ENCODE data around the gene GNG12. TPM values are rescaled to one million over a fixed set of nuclear protein-coding genes. Genes with fewer than 3 reads are reported as not detected.

The GNG12 gene
- total and polyA plus RNA-seq, 4 experiments from 2014 or later: not detected

- H3K27me3 ChIP-seq (ENCODE audit: insufficient read depth, low read length): no peaks in the 10 kb centered on the region
- DNase-seq: no peak
- intact Hi-C loops (cut with micrococcal nuclease): no loop called here
Measured at GRCh38 chr1:67784545-67785186, 48.6 kb downstream of the GNG12 start.

GRCh38 chr1:67780637-67781036 is 52.6 kb downstream of the GNG12 start:
- H3K27me3 Mint-ChIP-seq: peaks cover 6% of the 10 kb centered on the region in 2 donors
- H3K36me3 Mint-ChIP-seq: no peaks in the 10 kb centered on the region
- H3K27me3 ChIP-seq (ENCODE audit: insufficient read depth, low read length): no peaks in the 10 kb centered on the region
- H3K9me3 ChIP-seq (ENCODE audit: control insufficient read depth in 1 of 2, low read length in 2 of 2): no peaks in the 10 kb centered on the region
- no peak overlapping the region for H3K27ac Mint-ChIP-seq
- H3K27ac ChIP-seq (ENCODE audit: low read depth, low read length): no peak overlapping the region
- intact Hi-C loops (cut with micrococcal nuclease): no loop called here
- CTCF ChIA-PET (ENCODE audit: partially characterized antibody): no interaction called here
- no peak overlapping the region for H3K4me3 Mint-ChIP-seq
- H3K9me3 Mint-ChIP-seq: peaks cover 0 to 2% (median 0%) of the 10 kb centered on the region in 8 donors
- DNase-seq: no peak
- no peak overlapping the region for H3K4me3 ChIP-seq (ENCODE audit: low read length in 2 of 2)
- POLR2A ChIA-PET (ENCODE audit: partially characterized antibody): no interaction called here
- H3K36me3 ChIP-seq (ENCODE audit: insufficient read depth, low read length): no peaks in the 10 kb centered on the region
- no peaks in the 10 kb centered on the region for H3K4me1 Mint-ChIP-seq
- H3K4me1 ChIP-seq (ENCODE audit: insufficient read depth, low read length): no peaks in the 10 kb centered on the region

More at GRCh38 chr1:67784545-67785186, 48.6 kb downstream of the GNG12 start:
- Histone ChIP-seq H3K36me3 (ENCODE audit: insufficient read depth, low read length) (no peaks in the 10 kb centered on the region), H3K4me1 (ENCODE audit: insufficient read depth, low read length) (no peaks in the 10 kb centered on the region), H3K27ac (ENCODE audit: low read depth, low read length) (no peak overlapping the region), H3K9me3 (ENCODE audit: control insufficient read depth in 1 of 2, low read length in 2 of 2) (no peaks in the 10 kb centered on the region), H3K4me3 (ENCODE audit: low read length in 2 of 2) (no peak overlapping the region)
- Mint-ChIP-seq H3K4me3 (no peak overlapping the region), H3K27ac (no peak overlapping the region), H3K4me1 (no peaks in the 10 kb centered on the region), H3K9me3 (peaks cover 0 to 2% (median 0%) of the 10 kb centered on the region in 8 donors), H3K27me3 (peaks cover 3 to 4% of the 10 kb centered on the region in 2 donors), H3K36me3 (no peaks in the 10 kb centered on the region)
- ChIA-PET CTCF (ENCODE audit: partially characterized antibody) (interaction anchor here (0.6 to 1.2 kb wide), 2 partner anchors 18 to 284 kb away, joined by 3 read pairs; no protein-coding TSS in a partner anchor), POLR2A (ENCODE audit: partially characterized antibody) (no interaction called here)

- no peaks in the 10 kb centered on the region for H3K4me1 Mint-ChIP-seq
- ChIA-PET POLR2A (ENCODE audit: partially characterized antibody) (no interaction called here), CTCF (ENCODE audit: partially characterized antibody) (interaction anchor here (1.4 kb wide), 1 partner anchor 10 kb away, joined by 9 read pairs; no protein-coding TSS in a partner anchor)
- DNase-seq: no peak
- H3K27ac Mint-ChIP-seq: no peak overlapping the region
- no peaks in the 10 kb centered on the region for H3K36me3 Mint-ChIP-seq
- Histone ChIP-seq H3K4me1 (ENCODE audit: insufficient read depth, low read length) (no peaks in the 10 kb centered on the region), H3K9me3 (ENCODE audit: control insufficient read depth in 1 of 2, low read length in 2 of 2) (no peaks in the 10 kb centered on the region), H3K27ac (ENCODE audit: low read depth, low read length) (no peak overlapping the region), H3K4me3 (ENCODE audit: low read length in 2 of 2) (no peak overlapping the region), H3K36me3 (ENCODE audit: insufficient read depth, low read length) (no peaks in the 10 kb centered on the region), H3K27me3 (ENCODE audit: insufficient read depth, low read length) (no peaks in the 10 kb centered on the region)
- no peak overlapping the region for H3K4me3 Mint-ChIP-seq
- intact Hi-C loops (cut with micrococcal nuclease): no loop called here
- H3K9me3 Mint-ChIP-seq: peaks cover 0 to 3% (median 0%) of the 10 kb centered on the region in 8 donors
- peaks cover 14 to 16% of the 10 kb centered on the region in 2 donors for H3K27me3 Mint-ChIP-seq
Measured at GRCh38 chr1:67777440-67777839, 55.8 kb downstream of the GNG12 start.

- no peak for DNase-seq
Measured at GRCh38 chr1:67777016-67777415, 56.3 kb downstream of the GNG12 start.

GRCh38 chr1:67773462-67773861 is 59.8 kb downstream of the GNG12 start:
- POLR2A ChIA-PET (ENCODE audit: partially characterized antibody): no interaction called here
- no peak overlapping the region for H3K27ac ChIP-seq (ENCODE audit: low read depth, low read length)
- peaks cover 13 to 30% of the 10 kb centered on the region in 2 donors for H3K27me3 Mint-ChIP-seq

More at GRCh38 chr1:67777016-67777415, 56.3 kb downstream of the GNG12 start:
- H3K27ac ChIP-seq (ENCODE audit: low read depth, low read length): no peak overlapping the region
- ChIA-PET POLR2A (ENCODE audit: partially characterized antibody) (no interaction called here), CTCF (ENCODE audit: partially characterized antibody) (interaction anchor here (1.4 to 1.9 kb wide), 2 partner anchors 10 to 12 kb away, joined by 9 to 16 read pairs; no protein-coding TSS in a partner anchor)
- Mint-ChIP-seq H3K9me3 (peaks cover 0 to 3% (median 0%) of the 10 kb centered on the region in 8 donors), H3K27ac (no peak overlapping the region), H3K4me1 (no peaks in the 10 kb centered on the region), H3K27me3 (peaks cover 14 to 16% of the 10 kb centered on the region in 2 donors), H3K4me3 (no peak overlapping the region), H3K36me3 (no peaks in the 10 kb centered on the region)
- H3K4me1 ChIP-seq (ENCODE audit: insufficient read depth, low read length): no peaks in the 10 kb centered on the region
- H3K27me3 ChIP-seq (ENCODE audit: insufficient read depth, low read length): no peaks in the 10 kb centered on the region
- no peaks in the 10 kb centered on the region for H3K36me3 ChIP-seq (ENCODE audit: insufficient read depth, low read length)
- intact Hi-C loops (cut with micrococcal nuclease): no loop called here
- H3K4me3 ChIP-seq (ENCODE audit: low read length in 2 of 2): no peak overlapping the region
- no peaks in the 10 kb centered on the region for H3K9me3 ChIP-seq (ENCODE audit: control insufficient read depth in 1 of 2, low read length in 2 of 2)

GRCh38 chr1:67771749-67772148 is 61.5 kb downstream of the GNG12 start:
- peaks cover 6% of the 10 kb centered on the region for H3K27me3 ChIP-seq (ENCODE audit: insufficient read depth, low read length)
- no peak overlapping the region for H3K4me3 ChIP-seq (ENCODE audit: low read length in 2 of 2)
- H3K9me3 ChIP-seq (ENCODE audit: control insufficient read depth in 1 of 2, low read length in 2 of 2): no peaks in the 10 kb centered on the region
- no peaks in the 10 kb centered on the region for H3K36me3 ChIP-seq (ENCODE audit: insufficient read depth, low read length)
- ChIA-PET CTCF (ENCODE audit: partially characterized antibody) (interaction anchor here (1.3 to 3.8 kb wide), 2 partner anchors 11 to 210 kb away, joined by 4 to 21 read pairs; no protein-coding TSS in a partner anchor), POLR2A (ENCODE audit: partially characterized antibody) (no interaction called here)
- intact Hi-C loops (cut with micrococcal nuclease): no loop called here
- Mint-ChIP-seq H3K9me3 (peaks cover 0 to 3% (median 0%) of the 10 kb centered on the region in 8 donors), H3K4me3 (no peak overlapping the region), H3K27ac (no peak overlapping the region), H3K4me1 (peaks cover 0 to 4% (median 0%) of the 10 kb centered on the region in 4 donors), H3K27me3 (peaks cover 13 to 31% of the 10 kb centered on the region in 2 donors), H3K36me3 (no peaks in the 10 kb centered on the region)
- DNase-seq: no peak
- H3K4me1 ChIP-seq (ENCODE audit: insufficient read depth, low read length): no peaks in the 10 kb centered on the region
- H3K27ac ChIP-seq (ENCODE audit: low read depth, low read length): no peak overlapping the region

More at GRCh38 chr1:67773462-67773861, 59.8 kb downstream of the GNG12 start:
- no peaks in the 10 kb centered on the region for H3K4me1 Mint-ChIP-seq
- H3K4me3 Mint-ChIP-seq: no peak overlapping the region
- no peaks in the 10 kb centered on the region for H3K9me3 ChIP-seq (ENCODE audit: control insufficient read depth in 1 of 2, low read length in 2 of 2)
- H3K27me3 ChIP-seq (ENCODE audit: insufficient read depth, low read length): peaks cover 6% of the 10 kb centered on the region
- intact Hi-C loops (cut with micrococcal nuclease): no loop called here
- H3K9me3 Mint-ChIP-seq: peaks cover 0 to 3% (median 0%) of the 10 kb centered on the region in 8 donors
- CTCF ChIA-PET (ENCODE audit: partially characterized antibody): interaction anchor here (3.8 kb wide), 1 partner anchor 13 kb away, joined by 21 read pairs; no protein-coding TSS in a partner anchor
- no peak for DNase-seq
- H3K36me3 ChIP-seq (ENCODE audit: insufficient read depth, low read length): no peaks in the 10 kb centered on the region
- no peaks in the 10 kb centered on the region for H3K36me3 Mint-ChIP-seq
- H3K4me1 ChIP-seq (ENCODE audit: insufficient read depth, low read length): no peaks in the 10 kb centered on the region
- H3K4me3 ChIP-seq (ENCODE audit: low read length in 2 of 2): no peak overlapping the region
- no peak overlapping the region for H3K27ac Mint-ChIP-seq

- ChIA-PET POLR2A (ENCODE audit: partially characterized antibody) (no interaction called here), CTCF (ENCODE audit: partially characterized antibody) (interaction anchor here (1.3 to 3.8 kb wide), 2 partner anchors 11 to 210 kb away, joined by 4 to 21 read pairs; no protein-coding TSS in a partner anchor)
- peaks cover 6% of the 10 kb centered on the region for H3K27me3 ChIP-seq (ENCODE audit: insufficient read depth, low read length)
- peaks cover 15 to 33% of the 10 kb centered on the region in 2 donors for H3K27me3 Mint-ChIP-seq
- DNase-seq: no peak
- no peaks in the 10 kb centered on the region for H3K36me3 ChIP-seq (ENCODE audit: insufficient read depth, low read length)
- peaks cover 3% of the 10 kb centered on the region for H3K4me1 ChIP-seq (ENCODE audit: insufficient read depth, low read length)
- H3K9me3 Mint-ChIP-seq: peaks cover 0 to 3% (median 0%) of the 10 kb centered on the region in 8 donors
- H3K9me3 ChIP-seq (ENCODE audit: control insufficient read depth in 1 of 2, low read length in 2 of 2): no peaks in the 10 kb centered on the region
- H3K4me3 ChIP-seq (ENCODE audit: low read length in 2 of 2): no peak overlapping the region
- no peak overlapping the region for H3K27ac Mint-ChIP-seq
- no peak overlapping the region for H3K27ac ChIP-seq (ENCODE audit: low read depth, low read length)
- intact Hi-C loops (cut with micrococcal nuclease): no loop called here
- no peaks in the 10 kb centered on the region for H3K36me3 Mint-ChIP-seq
- no peak overlapping the region for H3K4me3 Mint-ChIP-seq
- peaks cover under 1 to 4% (median 2%) of the 10 kb centered on the region in 4 donors for H3K4me1 Mint-ChIP-seq
Measured at GRCh38 chr1:67771152-67771551, 62.1 kb downstream of the GNG12 start.

Measured in CD4-positive, alpha-beta memory T cell (primary cell).